Cardiac muscle cell (in vitro differentiated cells and primary cell): ENCODE results near the gene CEP78. TPM values are rescaled to one million over a fixed set of nuclear protein-coding genes. Genes with fewer than 3 reads are reported as not detected.

ENCODE experiments used
- DNase-seq, 2 donors: peaks; one replicate each; pipeline versions ENCODE4 v3.0.0 to v3.0.0-alpha.2; 2010 to 2017; ENCODE audit warnings: low read depth in 1 of 2, low spot score in 1 of 2
- H3K27ac ChIP-seq: fragments of 200-600 bp; sonication (generic); 2 replicates; pipeline ENCODE4 v1.5.1; 2016
- H3K27me3 ChIP-seq: fragments of 200-600 bp; sonication (generic); 2 replicates; pipeline ENCODE4 v1.6.0; 2016; ENCODE audit warnings: control low read depth
- H3K36me3 ChIP-seq: fragments of 200-600 bp; sonication (generic); 2 replicates; pipeline ENCODE4 v1.5.1; 2016; ENCODE audit warnings: control low read depth
- H3K4me1 ChIP-seq: fragments of 200-600 bp; sonication (generic); 2 replicates; pipeline ENCODE4 v1.8.1; 2017; ENCODE audit warnings: low read depth, mild to moderate bottlenecking, mixed run types
- H3K4me3 ChIP-seq: fragments of 200-600 bp; sonication (generic); 2 replicates; pipeline ENCODE4 v1.5.1; 2016; ENCODE audit warnings: mild to moderate bottlenecking
- H3K9me3 ChIP-seq: fragments of 200-600 bp; sonication (generic); 2 replicates; pipeline ENCODE4 v1.5.1; 2017; ENCODE audit warnings: low read depth, mild to moderate bottlenecking, control low read depth
- polyA plus RNA-seq: library from polyadenylated mRNA; unstranded; fragments of >200 nt; fragmentation: Nextera tagmentation; extraction: Ambion mirVana; gene quantifications from 2 replicates; pipeline ENCODE4 v1.2.1, GENCODE V29; 2016
- total RNA-seq: library from RNA; depleted of rRNA; stranded (reverse); fragments of >200 nt; gene quantifications from 2 replicates; pipeline ENCODE4 v1.2.3, GENCODE V29; 2016
- TF ChIP-seq, protein P1 (sequence below): IDR thresholded peaks from 2 replicates; pipeline ENCODE4 v1.5.1; 2012; ENCODE audit warnings: low read depth, mild to moderate bottlenecking, low read length

Gene CEP78
- total and polyA plus RNA-seq, 2 experiments from 2014 or later: 14.7 to 31.9 TPM

DNA sequence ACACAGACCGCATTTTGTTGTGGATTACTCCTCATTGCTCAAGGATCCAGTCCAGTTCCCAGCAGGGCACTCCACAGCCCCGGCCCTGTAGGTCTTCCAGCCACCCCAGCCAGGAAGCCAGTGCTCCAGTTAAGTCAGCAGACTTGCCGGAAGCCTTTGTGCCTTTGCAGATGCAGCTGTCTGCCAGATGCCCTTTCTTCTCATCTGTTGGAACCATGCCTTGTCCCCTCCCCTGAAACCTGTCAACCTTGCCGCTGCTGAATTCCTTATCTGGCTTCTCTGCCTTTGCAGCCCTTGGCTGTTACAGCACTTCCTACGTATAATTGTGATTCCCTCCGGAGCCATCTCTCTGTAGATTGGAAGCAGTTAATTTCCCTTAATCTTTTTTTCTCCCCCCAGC is 89.5 kb downstream of the CEP78 start:
- TF ChIP-seq, protein P1, sequence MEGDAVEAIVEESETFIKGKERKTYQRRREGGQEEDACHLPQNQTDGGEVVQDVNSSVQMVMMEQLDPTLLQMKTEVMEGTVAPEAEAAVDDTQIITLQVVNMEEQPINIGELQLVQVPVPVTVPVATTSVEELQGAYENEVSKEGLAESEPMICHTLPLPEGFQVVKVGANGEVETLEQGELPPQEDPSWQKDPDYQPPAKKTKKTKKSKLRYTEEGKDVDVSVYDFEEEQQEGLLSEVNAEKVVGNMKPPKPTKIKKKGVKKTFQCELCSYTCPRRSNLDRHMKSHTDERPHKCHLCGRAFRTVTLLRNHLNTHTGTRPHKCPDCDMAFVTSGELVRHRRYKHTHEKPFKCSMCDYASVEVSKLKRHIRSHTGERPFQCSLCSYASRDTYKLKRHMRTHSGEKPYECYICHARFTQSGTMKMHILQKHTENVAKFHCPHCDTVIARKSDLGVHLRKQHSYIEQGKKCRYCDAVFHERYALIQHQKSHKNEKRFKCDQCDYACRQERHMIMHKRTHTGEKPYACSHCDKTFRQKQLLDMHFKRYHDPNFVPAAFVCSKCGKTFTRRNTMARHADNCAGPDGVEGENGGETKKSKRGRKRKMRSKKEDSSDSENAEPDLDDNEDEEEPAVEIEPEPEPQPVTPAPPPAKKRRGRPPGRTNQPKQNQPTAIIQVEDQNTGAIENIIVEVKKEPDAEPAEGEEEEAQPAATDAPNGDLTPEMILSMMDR: no peak
- peak overlapping the region; percentile 55 for H3K27ac ChIP-seq
- H3K9me3 ChIP-seq: no peaks in the 10 kb centered on the region
- H3K27me3 ChIP-seq: no peaks in the 10 kb centered on the region
- no peak overlapping the region for H3K4me3 ChIP-seq
- peak; percentile 80 to 84 for DNase-seq
- peaks cover 11% of the 10 kb centered on the region for H3K4me1 ChIP-seq
- H3K36me3 ChIP-seq: peaks cover 7% of the 10 kb centered on the region

DNA sequence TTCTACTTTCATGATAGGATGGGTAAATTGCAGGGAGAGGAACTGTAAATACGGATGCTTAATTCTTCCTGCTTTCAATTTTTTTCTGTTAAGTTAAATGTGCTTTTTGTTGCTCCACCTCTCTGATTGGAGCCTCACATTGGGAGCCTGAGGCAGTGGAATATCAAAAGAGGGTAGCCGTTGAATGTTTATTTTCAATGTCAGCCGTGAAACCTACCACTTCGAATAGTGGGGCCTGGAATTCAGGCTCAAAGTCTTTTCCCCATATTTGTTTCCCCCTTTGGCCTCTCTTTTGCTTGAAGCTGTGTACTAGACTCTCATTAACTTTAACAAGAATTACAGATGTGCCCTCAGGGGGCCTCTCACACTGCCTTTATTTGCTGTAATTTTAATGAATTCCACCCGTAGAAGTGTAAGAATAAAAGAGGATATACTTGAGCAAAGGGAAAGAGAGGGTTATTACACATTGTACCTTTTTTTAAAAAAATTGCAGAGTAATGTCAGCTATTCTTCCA is 90.0 kb downstream of the CEP78 start:
- no peak overlapping the region for H3K4me3 ChIP-seq
- peaks cover 7% of the 10 kb centered on the region for H3K36me3 ChIP-seq
- H3K27ac ChIP-seq: peak overlapping the region; percentile 55
- DNase-seq: no peak
- no peaks in the 10 kb centered on the region for H3K27me3 ChIP-seq
- TF ChIP-seq, protein P1: no peak
- no peaks in the 10 kb centered on the region for H3K9me3 ChIP-seq
- H3K4me1 ChIP-seq: peaks cover 11% of the 10 kb centered on the region

DNA sequence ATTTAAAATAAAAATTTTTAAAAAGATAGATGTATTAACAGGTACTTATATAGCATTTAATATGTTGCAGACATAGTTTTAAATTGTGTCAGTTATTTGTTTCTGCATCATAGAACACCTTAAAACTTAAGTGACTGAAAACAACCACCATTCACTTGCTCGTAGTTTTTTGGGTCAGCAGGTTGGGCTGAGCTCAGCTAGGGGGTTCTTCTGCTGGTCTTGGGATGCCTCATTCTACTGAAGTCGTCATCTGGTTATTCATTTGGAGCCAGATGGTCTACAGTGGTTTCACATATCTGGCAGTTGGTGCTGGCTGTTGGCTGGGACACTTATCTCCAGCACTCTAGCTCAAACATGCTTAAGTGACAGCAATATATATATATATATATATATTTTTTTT is 90.7 kb downstream of the CEP78 start:
- Histone ChIP-seq H3K4me3 (no peak overlapping the region), H3K9me3 (no peaks in the 10 kb centered on the region), H3K4me1 (peaks cover 11% of the 10 kb centered on the region), H3K27ac (no peak overlapping the region), H3K36me3 (peaks cover 7% of the 10 kb centered on the region), H3K27me3 (no peaks in the 10 kb centered on the region)
- no peak for DNase-seq
- TF ChIP-seq, protein P1: no peak

Other genes with a start within 250 kb of the CEP78 start
- 28.4 and 32.8 TPM in 2 replicates for gene GNAQ, start 204.3 kb upstream of the CEP78 start, total RNA-seq
- gene GNAQ, start 204.3 kb upstream of the CEP78 start, polyA plus RNA-seq: 21.1 and 32.4 TPM in 2 replicates
- gene PSAT1, start 61.0 kb downstream of the CEP78 start, total RNA-seq: 29.1 and 38.9 TPM in 2 replicates
- gene PSAT1, start 61.0 kb downstream of the CEP78 start, polyA plus RNA-seq: 55.3 and 60.0 TPM in 2 replicates